ENCODE results near the gene MTSS2.
A peak's percentile ranks its signal among the peaks of the same experiment; 100 is the strongest.

The MTSS2 gene, protein sequence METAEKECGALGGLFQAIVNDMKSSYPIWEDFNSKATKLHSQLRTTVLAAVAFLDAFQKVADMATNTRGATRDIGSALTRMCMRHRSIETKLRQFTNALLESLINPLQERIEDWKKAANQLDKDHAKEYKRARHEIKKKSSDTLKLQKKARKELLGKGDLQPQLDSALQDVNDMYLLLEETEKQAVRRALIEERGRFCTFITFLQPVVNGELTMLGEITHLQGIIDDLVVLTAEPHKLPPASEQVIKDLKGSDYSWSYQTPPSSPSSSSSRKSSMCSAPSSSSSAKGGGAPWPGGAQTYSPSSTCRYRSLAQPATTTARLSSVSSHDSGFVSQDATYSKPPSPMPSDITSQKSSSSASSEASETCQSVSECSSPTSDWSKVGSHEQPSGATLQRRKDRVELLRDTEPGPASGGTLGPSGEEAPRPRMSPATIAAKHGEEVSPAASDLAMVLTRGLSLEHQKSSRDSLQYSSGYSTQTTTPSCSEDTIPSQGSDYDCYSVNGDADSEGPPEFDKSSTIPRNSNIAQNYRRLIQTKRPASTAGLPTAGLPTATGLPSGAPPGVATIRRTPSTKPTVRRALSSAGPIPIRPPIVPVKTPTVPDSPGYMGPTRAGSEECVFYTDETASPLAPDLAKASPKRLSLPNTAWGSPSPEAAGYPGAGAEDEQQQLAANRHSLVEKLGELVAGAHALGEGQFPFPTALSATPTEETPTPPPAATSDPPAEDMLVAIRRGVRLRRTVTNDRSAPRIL

GRCh38 chr16:70685938-70686375 lies at the start of gene MTSS2:
MTSS2 (minus strand) TSS chr16:70686053; CDS start chr16:70685791, 262 bp downstream.
- in situ Hi-C loops (cut with HindIII; ENCODE audit: low pct_unique_long_range_greater_than_20kb, low sequenced_read_pairs), result no loop called here
- peak; percentile 94 for DNase-seq (ENCODE audit: low read depth in 1 of 2, low spot score in 1 of 2)
- no peak for TF ChIP-seq JUND (IDR thresholded peaks at IDR 0.05; ENCODE audit: low read depth)

- in situ Hi-C loops (cut with HindIII; ENCODE audit: low pct_unique_long_range_greater_than_20kb, low sequenced_read_pairs), result no loop called here
- no peak for TF ChIP-seq JUND (IDR thresholded peaks at IDR 0.05; ENCODE audit: low read depth)
- DNase-seq (ENCODE audit: low read depth in 1 of 2, low spot score in 1 of 2), result no peak
Measured at GRCh38 chr16:70735141-70735979, 49.5 kb upstream of the MTSS2 start.

- in situ Hi-C loops (cut with HindIII; ENCODE audit: low pct_unique_long_range_greater_than_20kb, low sequenced_read_pairs), result no loop called here
- TF ChIP-seq JUND (IDR thresholded peaks at IDR 0.05; ENCODE audit: low read depth), result no peak
Measured at GRCh38 chr16:70734522-70735095, 48.8 kb upstream of the MTSS2 start.

GRCh38 chr16:70730944-70731343 lies 45.1 kb upstream of the MTSS2 start:
- DNase-seq (ENCODE audit: low read depth in 1 of 2, low spot score in 1 of 2), result no peak
- no peak for TF ChIP-seq JUND (IDR thresholded peaks at IDR 0.05; ENCODE audit: low read depth)
- in situ Hi-C loops (cut with HindIII; ENCODE audit: low pct_unique_long_range_greater_than_20kb, low sequenced_read_pairs), result no loop called here

More at GRCh38 chr16:70734522-70735095, 48.8 kb upstream of the MTSS2 start:
- no peak for DNase-seq (ENCODE audit: low read depth in 1 of 2, low spot score in 1 of 2)

DNA sequence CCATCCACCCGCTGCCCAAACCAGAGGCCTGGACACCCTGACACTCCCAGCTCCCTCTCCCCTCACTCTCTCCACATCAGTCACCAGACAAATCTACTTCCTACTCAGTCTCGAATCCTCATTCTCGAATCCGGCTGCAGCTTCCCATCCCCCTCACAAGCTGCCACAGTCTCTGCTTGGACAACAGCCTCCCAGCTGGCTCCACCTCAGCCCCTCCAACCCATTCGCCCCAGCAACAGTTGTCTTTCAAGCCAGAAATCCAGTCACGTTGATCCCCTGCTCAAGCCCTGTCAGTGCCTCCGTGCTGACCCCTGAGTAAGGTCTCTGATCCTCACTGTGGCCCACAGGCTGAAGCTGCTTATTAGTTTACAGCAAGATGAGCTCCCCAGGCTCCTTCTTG lies 44.2 kb upstream of the MTSS2 start:
- in situ Hi-C loops (cut with HindIII; ENCODE audit: low pct_unique_long_range_greater_than_20kb, low sequenced_read_pairs), result no loop called here
- no peak for DNase-seq (ENCODE audit: low read depth in 1 of 2, low spot score in 1 of 2)
- no peak for TF ChIP-seq JUND (IDR thresholded peaks at IDR 0.05; ENCODE audit: low read depth)

DNA sequence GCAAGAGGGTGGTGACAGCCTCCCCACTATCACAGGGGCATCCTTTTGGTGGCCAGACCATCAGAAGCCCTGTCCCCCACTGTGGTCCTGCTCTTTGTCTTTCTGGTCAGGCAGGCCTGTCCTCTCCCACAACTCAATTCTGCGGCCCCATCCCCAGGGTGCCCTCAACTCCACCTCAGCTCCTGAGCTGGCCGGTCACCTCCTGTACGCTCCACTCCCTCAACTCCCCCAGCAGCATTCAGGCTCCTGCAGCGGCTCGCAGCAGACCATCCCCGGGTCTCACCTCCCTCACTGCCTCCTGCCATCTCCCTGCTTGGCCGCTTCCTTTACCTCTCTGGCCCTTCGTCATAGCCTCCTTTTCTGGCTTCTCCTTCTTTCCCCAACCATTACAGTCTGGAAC lies 43.4 kb upstream of the MTSS2 start:
- in situ Hi-C loops (cut with HindIII; ENCODE audit: low pct_unique_long_range_greater_than_20kb, low sequenced_read_pairs), result no loop called here
- DNase-seq (ENCODE audit: low read depth in 1 of 2, low spot score in 1 of 2), result no peak
- no peak for TF ChIP-seq JUND (IDR thresholded peaks at IDR 0.05; ENCODE audit: low read depth)

DNA sequence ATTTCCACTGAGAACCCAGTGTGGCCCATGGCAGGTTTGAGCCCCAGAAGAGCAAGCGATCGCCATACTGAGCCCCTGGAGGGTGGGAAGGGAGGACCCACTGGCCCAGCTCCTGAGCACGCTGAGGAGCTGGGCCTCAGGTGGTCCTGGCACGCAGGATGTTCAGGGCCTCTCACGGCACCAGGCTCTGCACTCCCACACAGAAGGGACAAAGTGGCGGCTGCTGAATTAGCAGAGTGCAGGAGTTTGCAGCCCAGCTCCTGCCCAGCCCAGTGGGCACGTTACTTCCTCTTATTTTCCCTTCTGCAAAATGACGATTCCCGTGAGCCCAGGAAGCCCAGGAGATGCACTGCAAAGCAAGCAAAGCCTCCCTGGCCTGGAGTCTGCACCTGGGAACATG lies 42.3 kb upstream of the MTSS2 start:
- DNase-seq (ENCODE audit: low read depth in 1 of 2, low spot score in 1 of 2), result no peak
- TF ChIP-seq JUND (IDR thresholded peaks at IDR 0.05; ENCODE audit: low read depth), result no peak
- in situ Hi-C loops (cut with HindIII; ENCODE audit: low pct_unique_long_range_greater_than_20kb, low sequenced_read_pairs), result no loop called here

- in situ Hi-C loops (cut with HindIII; ENCODE audit: low pct_unique_long_range_greater_than_20kb, low sequenced_read_pairs), result no loop called here
- DNase-seq (ENCODE audit: low read depth in 1 of 2, low spot score in 1 of 2), result no peak
- no peak for TF ChIP-seq JUND (IDR thresholded peaks at IDR 0.05; ENCODE audit: low read depth)
Measured at GRCh38 chr16:70726892-70727361, 41.1 kb upstream of the MTSS2 start.

- DNase-seq (ENCODE audit: low read depth in 1 of 2, low spot score in 1 of 2), result no peak
- in situ Hi-C loops (cut with HindIII; ENCODE audit: low pct_unique_long_range_greater_than_20kb, low sequenced_read_pairs), result no loop called here
- no peak for TF ChIP-seq JUND (IDR thresholded peaks at IDR 0.05; ENCODE audit: low read depth)
Measured at GRCh38 chr16:70725912-70726828, 40.3 kb upstream of the MTSS2 start.

DNA sequence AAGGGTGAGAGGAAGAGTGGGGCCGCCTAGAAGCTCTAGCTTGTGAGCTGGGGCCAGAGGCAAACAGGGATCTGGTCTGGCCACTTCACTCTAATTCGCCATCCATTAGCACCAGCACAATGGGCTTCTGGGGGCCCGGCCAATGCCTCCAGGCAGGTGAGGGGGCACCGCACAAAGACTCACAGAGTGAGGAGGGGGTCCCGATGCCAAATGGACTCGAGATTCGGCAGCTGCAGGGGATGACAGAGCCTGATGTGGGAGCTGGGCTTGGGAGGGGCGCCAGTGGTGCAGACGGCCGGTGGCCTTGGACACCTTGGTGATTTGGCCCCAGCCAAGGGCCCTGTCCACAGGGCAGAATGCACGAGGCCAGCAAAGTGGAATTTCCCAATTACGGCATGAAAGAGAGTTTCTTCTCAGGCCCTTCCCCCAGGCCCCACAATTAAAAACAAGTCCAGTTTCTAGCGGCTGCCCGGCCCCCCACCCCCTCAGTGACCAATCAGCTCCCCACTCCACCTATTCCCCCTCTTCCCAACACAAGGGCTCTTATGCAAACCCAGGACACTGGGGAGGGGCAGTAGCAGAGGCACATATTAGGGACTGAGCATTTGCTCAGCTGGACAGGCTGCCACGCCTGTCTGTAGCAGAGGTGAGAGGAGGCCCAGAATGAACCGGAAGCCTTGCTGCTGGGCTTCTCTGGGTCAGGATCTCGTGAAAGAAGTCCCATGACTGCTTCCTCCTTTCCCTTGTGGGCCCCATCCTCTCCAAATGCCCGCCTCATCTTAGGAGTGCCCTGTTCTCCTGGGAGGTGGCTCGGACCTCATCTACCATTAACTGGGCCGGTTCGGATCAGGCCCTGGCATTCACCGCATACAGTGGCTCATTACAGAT lies 39.4 kb upstream of the MTSS2 start:
- in situ Hi-C loops (cut with HindIII; ENCODE audit: low pct_unique_long_range_greater_than_20kb, low sequenced_read_pairs), result no loop called here
- DNase-seq (ENCODE audit: low read depth in 1 of 2, low spot score in 1 of 2), result no peak
- no peak for TF ChIP-seq JUND (IDR thresholded peaks at IDR 0.05; ENCODE audit: low read depth)
